HG03469 (cell line): Measurements from ENCODE around the gene FBXO3.
"Not testable (repeated sequence)": the region's sequence is repeated elsewhere in the genome, so short reads cannot be mapped to it uniquely, and the experiment has no call there.

Experiments used
- ATAC-seq: cut with Tn5 transposase; IDR thresholded peaks from one replicate; pipeline ENCODE4 v1.9.1; 2021; ENCODE audit warnings: mild to moderate bottlenecking, moderate library complexity, moderate number of reproducible peaks; ENCODE audit not compliant: unreplicated experiment

FBXO3 gene

DNA sequence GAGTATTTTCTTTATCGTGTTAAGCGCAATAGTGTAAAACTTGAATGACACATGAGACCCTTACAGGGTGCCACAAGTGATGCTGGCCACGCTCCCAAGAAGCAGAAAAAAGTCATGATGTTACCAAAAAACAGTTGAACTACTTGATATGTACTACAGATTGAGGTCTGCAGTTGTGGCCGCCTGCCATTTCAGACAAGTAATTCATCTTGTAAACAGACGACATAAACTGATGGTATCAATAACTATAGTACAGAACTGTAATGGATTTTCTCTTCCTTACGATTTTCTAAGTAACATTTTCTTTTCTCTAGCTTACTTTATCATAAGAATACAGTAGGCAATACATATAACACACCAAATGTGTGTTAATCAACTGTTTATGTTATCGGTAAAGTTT is 43.6 kb downstream of the FBXO3 start:
- ATAC-seq = no peak

DNA sequence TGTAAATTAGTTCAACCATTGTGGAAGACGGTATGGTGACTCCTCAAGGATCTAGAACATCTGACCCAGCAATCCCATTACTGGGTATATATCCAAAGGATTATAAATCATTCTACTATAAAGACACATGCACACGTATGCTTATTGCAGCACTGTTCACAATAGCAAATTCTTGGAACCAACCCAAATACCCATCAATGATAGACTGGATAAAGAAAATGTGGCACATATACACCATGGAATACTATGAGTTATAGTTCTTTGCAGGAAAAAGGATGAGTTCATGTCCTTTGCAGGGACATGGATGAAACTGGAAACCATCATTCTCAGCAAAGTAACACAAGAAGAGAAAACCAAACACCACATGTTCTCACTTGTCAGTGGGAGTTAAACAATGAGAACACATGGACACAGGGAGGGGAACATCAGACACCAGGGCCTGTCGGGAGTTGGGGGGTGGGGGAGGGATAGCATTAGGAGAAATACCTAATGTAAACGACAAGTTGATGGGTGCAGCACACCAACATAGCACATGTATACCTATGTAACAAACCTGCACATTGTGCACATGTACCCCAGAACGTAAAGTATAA is 45.2 kb downstream of the FBXO3 start:
- ATAC-seq = not testable (repeated sequence)

DNA sequence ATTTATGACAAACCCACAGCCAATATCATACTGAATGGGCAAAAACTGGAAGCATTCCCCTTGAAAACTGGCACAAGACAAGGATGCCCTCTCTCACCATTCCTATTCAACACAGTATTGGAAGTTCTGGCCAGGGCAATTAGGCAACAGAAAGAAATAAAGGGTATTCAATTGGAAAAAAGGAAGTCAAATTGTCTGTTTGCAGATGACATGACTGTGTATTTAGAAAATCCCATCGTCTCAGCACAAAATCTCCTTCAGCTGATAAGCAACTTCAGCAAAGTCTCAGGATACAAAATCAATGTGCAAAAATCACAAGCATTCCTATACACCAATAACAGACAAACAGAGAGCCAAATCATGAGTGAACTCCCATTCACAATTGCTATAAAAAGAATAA is 46.8 kb downstream of the FBXO3 start:
- ATAC-seq = not testable (repeated sequence)

DNA sequence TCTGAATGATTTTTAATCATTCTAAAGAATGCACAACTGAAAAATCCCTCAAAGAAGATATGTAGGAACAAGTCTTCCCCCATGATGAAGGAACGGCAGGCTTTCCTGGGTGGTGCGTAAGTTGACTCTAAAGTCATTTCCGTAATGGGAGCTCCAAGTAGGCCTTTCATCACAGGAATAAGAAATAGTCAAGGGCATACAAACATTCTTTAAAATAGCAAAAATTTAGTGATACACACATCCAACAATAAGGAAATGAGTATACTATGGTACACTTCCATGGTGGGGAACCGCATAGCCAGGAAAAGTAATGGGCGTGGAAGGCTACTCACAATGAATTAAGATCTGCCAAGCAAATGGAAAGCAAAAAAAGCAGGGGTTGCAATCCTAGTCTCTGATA is 48.8 kb downstream of the FBXO3 start:
- no peak for ATAC-seq

DNA sequence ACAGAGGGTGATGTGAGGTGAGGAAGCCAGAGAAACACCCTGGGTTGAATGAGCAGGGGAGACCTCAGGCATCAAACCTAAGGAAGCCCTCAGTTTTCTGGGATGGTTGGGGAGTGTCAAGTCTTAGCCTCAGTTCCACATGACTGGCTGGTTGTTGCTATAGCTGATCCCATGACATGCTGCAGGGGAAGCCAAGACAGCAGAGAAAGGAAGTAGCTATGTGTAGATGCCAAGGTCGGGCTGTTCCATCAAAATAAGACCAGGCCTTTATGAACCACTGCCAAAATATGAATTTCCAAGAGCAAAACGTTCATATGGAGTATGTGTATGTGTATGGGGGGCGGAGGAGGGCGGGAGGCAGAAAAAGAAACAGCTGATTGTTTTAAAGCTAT is 49.7 kb downstream of the FBXO3 start:
- ATAC-seq = no peak

DNA sequence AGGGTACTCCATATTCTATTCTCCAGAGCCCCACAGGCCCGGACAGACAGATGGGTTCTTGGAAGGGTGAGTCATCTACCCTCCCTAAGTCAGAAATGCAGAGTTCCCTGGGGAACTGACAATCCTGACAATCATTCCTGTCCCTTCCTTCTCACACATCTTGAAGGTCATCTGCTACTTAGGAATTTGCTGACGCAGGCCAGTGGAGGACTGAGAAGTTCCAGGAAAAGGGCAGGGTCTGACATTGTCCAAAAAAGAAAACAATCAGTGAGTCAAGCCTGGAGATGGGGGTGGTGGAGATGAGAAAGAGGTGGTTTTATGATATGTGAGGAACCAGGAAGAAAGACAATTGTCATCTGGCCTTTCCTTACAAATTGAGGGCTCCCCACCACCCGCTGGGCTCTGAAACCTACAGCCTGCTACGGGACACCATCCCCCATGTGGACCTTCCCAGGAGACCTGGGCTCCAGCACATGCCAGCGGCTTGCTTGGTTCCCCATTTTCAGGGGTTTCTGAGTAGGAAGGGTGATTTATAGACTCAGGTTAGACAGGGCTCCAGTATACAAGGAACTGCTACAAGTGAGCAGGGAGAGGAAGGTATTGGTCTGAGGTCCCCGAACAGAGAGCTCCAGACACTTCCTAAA is 51.0 kb downstream of the FBXO3 start:
- no peak for ATAC-seq

DNA sequence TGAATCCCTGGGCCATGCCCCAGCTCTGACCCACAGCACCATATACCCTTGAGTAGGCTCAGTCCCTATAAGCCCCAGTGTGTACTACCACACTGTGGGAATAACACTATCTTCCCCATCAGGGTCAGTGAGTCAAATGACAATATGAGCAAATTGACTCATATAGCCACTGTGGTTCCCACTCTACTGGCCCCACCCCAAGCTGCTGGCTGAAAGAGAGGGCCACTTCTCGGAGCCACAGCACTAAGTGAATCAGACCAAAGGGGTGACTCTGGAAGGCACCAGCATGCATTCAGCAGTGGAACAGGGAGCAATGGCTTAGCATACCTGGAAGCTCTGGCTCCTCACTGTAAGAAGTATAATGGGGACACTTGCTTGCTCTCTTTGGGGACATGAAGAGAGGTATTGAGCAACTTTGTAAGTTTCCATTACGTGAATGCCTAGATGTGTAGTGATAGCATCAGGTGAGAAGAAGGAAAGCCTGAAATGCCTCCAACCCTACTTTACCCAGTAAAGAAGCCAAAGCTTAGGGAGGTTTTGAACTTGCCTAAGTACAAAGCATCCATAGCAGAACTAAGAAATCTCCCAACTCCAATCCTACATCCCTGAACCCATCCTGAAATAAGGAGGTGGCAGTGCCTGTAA is 51.6 kb downstream of the FBXO3 start:
- ATAC-seq = peak; percentile 71

DNA sequence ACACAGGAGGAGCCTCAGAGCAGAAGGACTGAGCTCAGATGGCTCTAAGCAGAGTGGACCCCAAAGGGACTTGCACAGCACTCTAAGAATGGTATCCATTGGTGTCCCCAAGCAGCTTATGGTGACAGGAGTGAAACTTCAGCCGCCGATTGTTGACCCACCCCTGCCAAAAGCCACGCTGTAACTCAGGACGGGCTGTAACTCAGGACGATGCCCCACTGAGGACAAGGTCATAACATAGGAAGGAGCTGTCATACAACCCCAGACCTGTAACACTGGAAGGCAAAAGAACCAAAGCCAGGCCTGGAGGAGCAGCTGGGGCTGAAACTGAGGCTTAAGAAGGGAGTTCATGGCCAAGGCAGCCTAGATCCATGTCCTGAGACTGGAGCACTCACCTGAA is 52.3 kb downstream of the FBXO3 start:
- no peak for ATAC-seq

DNA sequence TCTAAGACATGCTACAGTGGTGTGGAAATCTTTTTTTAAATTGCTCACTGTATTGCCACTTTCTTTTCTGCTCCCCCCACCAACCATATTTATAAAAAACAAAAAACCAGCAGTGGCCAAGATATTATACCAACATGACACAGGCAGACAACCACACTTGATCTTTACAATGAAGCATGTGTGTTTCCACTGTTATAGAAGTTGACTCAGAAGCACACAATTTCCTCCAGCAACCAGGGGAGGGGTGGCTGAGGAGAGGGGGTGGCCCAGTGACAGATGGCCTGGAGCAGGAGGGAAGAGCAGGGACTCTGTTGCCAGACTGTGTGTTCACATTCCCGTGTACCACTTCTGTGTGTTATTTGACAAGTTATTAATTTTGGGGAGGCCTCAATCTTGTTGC is 52.9 kb downstream of the FBXO3 start:
- ATAC-seq = no peak

DNA sequence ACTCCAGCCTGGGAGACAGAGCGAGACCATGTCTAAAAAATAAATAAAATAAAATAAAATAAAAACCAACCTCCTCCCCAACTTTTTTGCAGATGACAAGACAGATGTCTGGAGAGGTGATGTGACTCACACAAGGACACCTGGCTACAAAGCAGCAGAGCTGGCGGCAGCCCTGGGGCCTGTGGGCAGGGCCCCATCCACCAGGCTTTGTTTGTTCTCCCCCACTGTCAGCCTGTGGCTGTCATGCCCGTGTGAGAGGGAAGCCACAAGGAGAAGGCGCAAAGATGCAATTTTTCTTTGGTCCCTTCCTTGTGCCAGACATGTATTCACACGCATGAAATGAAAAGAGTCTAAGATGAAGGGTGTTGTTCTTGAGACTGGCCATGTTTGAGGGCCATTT is 54.7 kb downstream of the FBXO3 start:
- ATAC-seq = no peak

DNA sequence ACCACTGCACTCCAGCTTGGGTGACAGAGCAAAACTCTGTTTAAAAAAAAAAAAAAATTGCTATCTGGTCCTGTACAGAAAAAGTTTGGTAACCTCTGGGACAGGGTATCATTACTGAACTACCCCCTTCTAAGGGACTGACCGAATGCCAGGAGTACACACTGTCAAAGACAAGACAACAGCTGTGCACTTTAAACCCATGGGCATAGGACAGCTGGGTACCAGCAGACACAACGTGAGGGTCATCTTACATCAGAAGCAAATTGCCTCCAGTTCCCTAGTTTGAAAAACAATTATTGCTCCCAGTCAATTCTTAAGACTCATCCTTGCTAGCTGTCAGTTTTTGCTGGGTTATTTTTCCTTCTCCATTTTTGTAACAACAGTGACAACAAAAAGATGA is 55.9 kb downstream of the FBXO3 start:
- no peak for ATAC-seq

DNA sequence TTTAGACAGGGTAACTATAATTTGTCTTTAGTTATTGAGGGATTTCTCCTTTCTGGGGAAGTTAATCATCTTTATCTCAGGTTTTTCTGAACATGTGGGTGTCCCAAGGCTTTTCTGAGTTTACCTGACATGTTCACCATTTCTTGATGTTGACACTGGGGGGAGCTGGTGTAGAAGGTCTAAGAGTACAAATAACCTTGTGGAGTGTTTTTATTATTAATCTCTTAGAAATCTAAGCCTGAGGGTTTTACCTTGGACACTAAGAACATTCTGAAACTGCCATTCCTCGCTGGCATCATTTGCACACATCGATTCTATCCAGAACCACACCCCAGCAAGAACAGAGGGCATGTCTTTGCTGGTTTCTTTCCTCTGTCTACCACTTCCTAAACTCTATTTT is 58.1 kb downstream of the FBXO3 start:
- ATAC-seq = no peak

DNA sequence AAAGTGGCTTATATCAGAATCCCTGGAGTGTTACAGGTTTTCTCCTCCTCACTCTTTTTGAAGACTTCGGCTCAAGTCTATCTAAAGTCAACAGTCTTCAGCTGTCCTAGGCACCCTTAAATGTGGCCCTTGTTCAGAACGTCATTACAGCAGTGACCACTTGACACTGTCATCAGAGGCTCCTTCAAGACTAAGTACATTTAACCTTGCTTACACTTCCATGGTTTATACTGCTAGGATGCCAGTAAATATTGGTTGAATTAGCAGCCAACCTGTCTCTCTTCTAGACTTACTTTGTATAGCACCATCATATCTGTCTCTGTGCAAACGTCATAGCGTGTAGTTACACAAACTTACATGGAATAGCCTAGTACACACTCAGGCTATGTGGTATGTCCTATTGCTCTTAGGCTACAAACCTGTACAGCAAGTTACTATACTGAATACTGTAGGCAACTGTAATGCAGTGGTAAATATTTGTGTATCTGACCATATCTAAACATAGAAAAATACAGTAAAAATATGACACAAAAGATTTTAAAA is 60.4 kb downstream of the FBXO3 start:
- no peak for ATAC-seq

DNA sequence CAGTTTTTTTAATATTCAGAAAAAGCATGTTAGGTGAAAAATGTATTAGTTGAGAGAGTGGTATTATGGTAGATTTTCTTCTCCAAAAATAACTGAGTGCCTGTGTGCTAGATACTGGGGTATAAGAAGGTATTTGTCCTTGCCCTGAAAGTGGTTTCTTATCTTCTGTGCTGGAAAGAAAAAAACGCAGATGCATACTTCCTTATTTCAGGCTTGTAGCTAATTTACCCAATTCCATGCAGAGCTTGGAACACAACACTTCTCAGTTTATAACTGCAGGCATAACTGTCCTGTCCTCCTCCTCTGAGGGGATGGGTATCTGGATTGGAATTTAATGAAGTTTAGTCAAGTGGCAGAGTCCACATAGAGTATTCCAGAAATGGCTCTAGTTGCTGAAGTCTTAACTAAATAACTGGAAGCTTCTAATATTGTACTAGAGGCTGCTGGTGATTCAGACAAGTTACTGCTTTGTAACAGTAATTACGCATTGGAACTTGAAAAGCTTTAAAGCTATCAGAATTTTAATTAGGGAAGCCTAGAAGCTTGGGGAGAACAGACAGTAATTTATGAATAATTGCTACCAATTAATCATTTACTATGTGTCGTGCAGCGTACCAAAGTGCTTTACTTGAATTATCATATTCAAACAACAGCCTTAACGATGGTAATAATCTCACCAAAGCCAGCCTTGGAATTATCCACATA is 61.0 kb downstream of the FBXO3 start:
- ATAC-seq = no peak

DNA sequence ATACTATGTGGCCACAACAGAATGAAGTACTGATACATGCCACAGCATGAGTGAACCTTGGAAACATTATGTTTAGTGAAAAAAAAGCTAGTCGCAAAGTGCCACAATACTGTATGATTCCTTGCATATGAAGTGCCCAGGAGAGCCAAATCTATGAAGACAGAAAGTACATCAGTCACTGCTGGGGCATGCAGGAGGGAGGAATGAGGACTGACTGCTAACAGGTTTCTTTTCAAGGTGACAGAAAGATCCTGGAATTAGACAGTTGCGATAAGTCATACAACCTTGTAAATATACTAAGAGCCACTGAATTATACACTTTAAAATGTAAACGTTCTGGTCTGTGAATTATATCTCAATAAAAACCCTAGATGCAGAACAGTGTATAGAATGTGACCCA is 61.9 kb downstream of the FBXO3 start:
- no peak for ATAC-seq

DNA sequence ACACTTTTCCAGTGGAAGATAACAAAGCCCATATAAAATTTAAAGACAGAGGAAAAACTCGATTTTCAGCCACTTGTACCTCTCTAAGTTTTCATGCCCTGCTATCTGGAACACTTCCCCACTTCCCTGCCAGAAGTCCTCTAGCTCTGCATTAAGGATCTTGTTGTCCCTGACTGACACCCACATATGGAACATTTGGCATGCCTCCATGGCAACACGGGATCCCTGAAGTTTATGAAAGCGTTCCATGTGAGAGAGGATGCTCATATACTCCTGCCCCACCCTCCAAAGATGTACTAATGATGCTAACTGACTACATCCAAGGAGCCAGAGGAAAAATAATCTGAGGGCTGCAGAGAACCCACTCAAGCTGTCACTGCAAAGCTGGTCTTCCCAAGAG is 64.9 kb downstream of the FBXO3 start:
- no peak for ATAC-seq

DNA sequence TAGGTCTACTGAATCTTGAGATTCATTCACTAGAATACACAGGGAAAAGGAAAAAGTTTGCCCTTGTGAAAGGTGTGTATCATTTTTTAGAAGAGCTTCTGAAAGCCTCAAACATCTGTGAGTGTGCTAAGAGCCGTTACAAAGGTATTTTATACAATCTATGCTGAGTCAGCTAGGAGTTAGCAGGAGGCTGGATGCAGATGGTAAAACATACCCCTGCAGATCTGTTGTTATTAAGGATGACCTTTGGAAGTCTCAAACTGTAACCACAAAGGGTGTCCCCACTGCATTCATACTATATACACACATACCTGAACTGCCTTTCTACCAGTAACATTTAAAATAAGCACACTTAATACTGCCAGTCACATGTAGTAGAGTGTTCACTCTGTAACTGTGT is 65.3 kb downstream of the FBXO3 start:
- ATAC-seq = no peak

DNA sequence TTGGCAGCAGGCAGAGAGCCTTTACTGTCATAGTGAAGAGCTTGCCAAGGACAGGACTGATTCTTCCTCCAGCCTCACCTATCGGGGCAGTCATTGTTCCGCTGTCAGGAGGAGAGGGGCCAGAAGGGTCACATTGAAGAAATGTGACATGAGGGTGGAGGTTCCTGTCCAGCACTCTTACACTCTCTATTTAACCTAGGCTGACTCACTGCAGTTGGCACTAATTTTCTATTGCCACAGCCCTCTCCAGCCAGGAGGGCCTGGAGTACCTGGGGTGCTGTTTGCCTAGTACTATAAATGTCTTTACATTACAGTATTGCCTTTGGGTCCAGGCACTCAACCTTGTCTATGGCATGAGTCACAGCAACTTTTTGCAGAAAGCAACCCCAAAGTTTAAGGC is 66.5 kb downstream of the FBXO3 start:
- not testable (repeated sequence) for ATAC-seq

DNA sequence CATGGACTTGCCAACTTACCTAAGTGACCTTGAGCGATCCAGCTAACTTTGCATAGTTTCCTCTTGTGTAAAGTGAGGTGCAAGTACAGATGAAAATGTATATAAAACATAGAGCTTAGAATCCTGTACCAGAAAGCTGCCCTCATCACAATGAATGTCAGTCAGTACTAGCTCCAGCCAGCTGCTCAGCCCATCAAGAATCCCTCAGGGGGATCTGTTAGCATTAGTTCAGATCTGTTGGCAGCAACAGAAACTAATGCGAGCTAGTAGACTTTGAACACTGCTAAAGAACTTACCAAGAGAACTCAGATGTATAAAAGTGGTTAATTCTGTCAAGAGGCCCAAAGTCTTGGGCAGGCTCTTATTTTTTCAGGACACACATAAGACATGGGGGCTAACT is 67.4 kb downstream of the FBXO3 start:
- ATAC-seq = no peak

DNA sequence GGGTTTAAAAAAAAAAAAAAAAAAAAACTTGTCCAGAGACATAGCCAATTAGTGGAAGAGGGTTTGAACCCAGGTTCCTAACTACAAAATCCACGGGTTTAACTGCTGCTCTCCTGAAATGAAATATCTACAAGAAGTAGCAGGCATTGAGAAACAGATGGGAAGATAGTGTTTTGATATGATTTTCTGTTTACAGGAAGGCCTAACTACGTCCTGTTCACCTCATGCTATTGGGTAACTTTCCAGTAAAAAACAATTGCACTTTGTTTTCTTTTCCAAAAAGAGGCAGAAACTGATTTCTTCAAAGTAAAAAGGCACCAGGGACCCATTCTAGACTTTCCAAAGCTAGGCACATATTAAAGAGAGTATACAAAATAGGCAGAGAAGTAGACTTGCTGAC is 67.8 kb downstream of the FBXO3 start:
- ATAC-seq = no peak

DNA sequence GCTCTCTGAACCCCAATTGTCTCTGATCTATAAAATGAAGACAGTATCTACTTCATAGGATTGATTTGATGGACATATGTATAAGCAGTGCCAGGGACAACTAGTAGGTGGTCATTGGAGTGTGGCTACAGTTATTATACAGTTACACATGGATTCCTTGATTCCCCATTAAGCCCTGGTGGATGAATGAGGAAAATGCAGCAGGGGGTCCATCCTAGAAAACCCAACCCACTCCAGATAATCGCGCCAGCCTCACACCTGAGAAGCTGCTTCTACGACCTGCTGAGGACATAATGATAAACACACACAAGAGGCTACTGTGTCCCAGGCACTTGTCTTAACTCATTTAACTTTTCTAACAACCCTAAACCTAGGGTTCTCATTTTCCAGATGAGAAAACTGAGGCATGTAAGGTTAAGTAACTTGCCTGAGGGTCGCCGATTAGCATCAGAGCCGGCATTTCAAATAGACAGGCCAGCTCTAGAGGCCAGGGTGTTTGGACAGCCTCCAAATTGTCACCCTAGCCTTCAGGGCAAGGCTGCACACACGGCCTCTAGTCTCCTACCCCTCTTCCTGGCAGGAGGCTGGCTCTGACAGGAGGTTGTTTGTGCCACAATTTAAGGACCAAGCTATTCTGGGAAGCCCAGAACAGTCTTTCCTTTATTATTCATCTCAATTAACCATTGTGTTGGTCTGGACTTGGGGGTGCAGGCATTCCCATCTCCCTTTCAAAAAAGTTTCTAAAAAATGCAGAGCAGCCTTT is 69.9 kb downstream of the FBXO3 start:
- no peak for ATAC-seq
